Pons (tissue), 1 donor: Measurements from ENCODE around the gene INO80.
"Not testable (repeated sequence)": the region's sequence is repeated elsewhere in the genome, so short reads cannot be mapped to it uniquely, and the experiment has no call there.

Experiments used
- DNase-seq: peaks from one replicate; pipeline ENCODE4 v3.0.0-alpha.2; 2016; ENCODE audit warnings: low spot score

Gene INO80

GRCh38 chr15:40963201-40963600 is 152.9 kb downstream of the INO80 start:
- no peak for DNase-seq

- DNase-seq: not testable (repeated sequence)
Measured at GRCh38 chr15:40962317-40962716, 153.8 kb downstream of the INO80 start.

GRCh38 chr15:40961740-40962139 is 154.3 kb downstream of the INO80 start:
- DNase-seq: not testable (repeated sequence)

- DNase-seq: no peak
Measured at GRCh38 chr15:40960925-40961324, 155.2 kb downstream of the INO80 start.

- no peak for DNase-seq
Measured at GRCh38 chr15:40960151-40960885, 155.8 kb downstream of the INO80 start.

GRCh38 chr15:40959331-40960141 is 156.5 kb downstream of the INO80 start:
- no peak for DNase-seq

GRCh38 chr15:40958723-40959122 is 157.4 kb downstream of the INO80 start:
- no peak for DNase-seq

- DNase-seq: no peak
Measured at GRCh38 chr15:40958146-40958545, 157.9 kb downstream of the INO80 start.

GRCh38 chr15:40957581-40958051 is 158.5 kb downstream of the INO80 start:
- DNase-seq: peak; percentile 60

- no peak for DNase-seq
Measured at GRCh38 chr15:40957041-40957555, 159.0 kb downstream of the INO80 start.

GRCh38 chr15:40956541-40956982 is 159.5 kb downstream of the INO80 start:
- no peak for DNase-seq

GRCh38 chr15:40955930-40956540 is 160.0 kb downstream of the INO80 start:
- no peak for DNase-seq

- DNase-seq: no peak
Measured at GRCh38 chr15:40955141-40955903, 160.8 kb downstream of the INO80 start.

- DNase-seq: not testable (repeated sequence)
Measured at GRCh38 chr15:40954158-40954848, 161.8 kb downstream of the INO80 start.

GRCh38 chr15:40953713-40954074 is 162.4 kb downstream of the INO80 start:
- DNase-seq: no peak

GRCh38 chr15:40952901-40953712 is 163.0 kb downstream of the INO80 start, which contains the start of gene CHAC1:
Gene CHAC1 (plus strand): TSS chr15:40953471. CDS start chr15:40953584, 113 bp downstream.
- peak; percentile 92 for DNase-seq

- DNase-seq: no peak
Measured at GRCh38 chr15:40952301-40952900, 163.7 kb downstream of the INO80 start.

- no peak for DNase-seq
Measured at GRCh38 chr15:40951764-40952163, 164.3 kb downstream of the INO80 start.

- DNase-seq: no peak
Measured at GRCh38 chr15:40949756-40950207, 166.3 kb downstream of the INO80 start.
